H1 (cell line): ENCODE results near the gene FAAP100. TPM values are rescaled to one million over a fixed set of nuclear protein-coding genes. Genes with fewer than 3 reads are reported as not detected.
A peak's percentile ranks its signal among the peaks of the same experiment; 100 is the strongest.

ENCODE experiments used
- CEBPB ChIP-seq: IDR thresholded peaks from 2 replicates; pipeline ENCODE4 v1.6.1; 2012; ENCODE audit warnings: low read depth, low read length
- CHD1 ChIP-seq: IDR thresholded peaks from 2 replicates; pipeline ENCODE4 v1.6.1; 2012; ENCODE audit warnings: low read depth, low read length, improper control_type of control experiment
- POLR2A ChIP-seq, 2 experiments: IDR thresholded peaks; 1 replicate in 1 of 2; 2 replicates in 1 of 2; pipeline ENCODE4 v1.6.1; 2011; ENCODE audit warnings: low read depth in 2 of 2, low read length in 2 of 2, mild to moderate bottlenecking in 2 of 2; ENCODE audit errors: control extremely low read depth in 1 of 2
- polyA plus RNA-seq, 7 experiments: library from polyadenylated mRNA; depleted of rRNA in 3 of 7; stranded (reverse) in 5 of 7; unstranded in 2 of 7; fragments of >200 nt in 5 of 7; fragments of 200-250 nt in 2 of 7; gene quantifications; 1 replicate in 5 of 7; 2 replicates in 1 of 7; 4 replicates in 1 of 7; pipeline versions ENCODE4 v1.2.1 to v1.2.3, GENCODE V29; 2011 to 2013; ENCODE audit warnings: missing spikeins in 2 of 7, mixed read lengths in 2 of 7
- total RNA-seq: library from RNA; stranded (reverse); fragmentation: NEBNext Ultra II Directional; extraction: Animal tissue kit (Norgen Biotek cat#: 25700); gene quantifications from 2 replicates; pipeline ENCODE4 v1.2.1, GENCODE V29; 2021
- TF ChIP-seq, protein P1 (sequence below): IDR thresholded peaks from 2 replicates; pipeline ENCODE4 v1.6.1; 2012; ENCODE audit warnings: low read length, inconsistent platforms
- TF ChIP-seq, protein P2 (sequence below): fragments of 300-600 bp; sonication (generic); IDR thresholded peaks from 2 replicates; pipeline ENCODE4 v1.7.1; 2012; ENCODE audit warnings: low read length, moderate library complexity, mild to moderate bottlenecking, inconsistent platforms; ENCODE audit not compliant: insufficient replicate concordance
- TF ChIP-seq, protein P3 (sequence below): IDR thresholded peaks from 2 replicates; pipeline ENCODE4 v1.6.1; 2012; ENCODE audit warnings: inconsistent platforms

Gene FAAP100
- total and polyA plus RNA-seq, 2 of the 8 experiments (the other 6 are each of a cell fraction or from before 2014, with no cell fraction given): 23.2 to 41.8 TPM

DNA sequence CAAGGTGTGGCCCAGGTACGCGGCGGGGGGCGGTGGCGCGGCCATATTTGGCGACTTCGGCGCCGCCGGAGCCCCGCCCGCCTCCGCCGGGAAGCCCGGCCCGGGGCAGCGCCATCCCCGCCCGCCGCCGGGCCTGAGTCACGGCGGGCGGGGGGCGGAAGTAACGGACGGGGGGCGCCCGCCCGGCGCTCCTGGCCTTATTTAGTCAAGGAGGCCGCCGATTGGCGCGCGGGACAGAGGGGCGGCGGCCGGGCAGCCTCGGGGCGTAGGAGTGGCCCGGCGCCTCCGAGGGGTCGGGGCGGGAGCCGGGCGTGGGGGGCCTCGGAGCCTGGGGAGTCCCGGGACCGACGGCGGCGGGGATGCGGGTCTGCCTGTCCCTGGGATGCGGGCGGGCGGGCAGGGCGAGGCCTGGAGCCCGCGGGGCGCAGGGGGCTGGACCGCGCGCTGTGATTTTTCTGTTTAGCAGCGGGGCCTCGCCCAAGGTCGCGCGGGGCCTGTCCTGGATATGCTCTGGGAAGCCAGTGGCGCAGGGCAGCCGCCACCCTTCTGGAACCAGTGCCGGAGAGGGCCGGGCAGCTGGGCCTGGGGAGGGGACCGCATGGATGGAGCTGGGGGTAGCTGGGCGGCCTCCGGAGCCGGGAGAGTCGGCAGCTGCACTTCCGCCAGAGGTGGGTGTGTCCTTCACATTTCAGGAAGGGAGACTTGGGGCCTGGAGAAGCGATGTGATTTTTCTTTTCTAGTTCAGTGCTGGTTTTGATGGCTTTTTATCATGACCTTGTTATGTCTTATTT, 37.2 kb downstream of the FAAP100 start (continued):
- TF ChIP-seq, protein P1, sequence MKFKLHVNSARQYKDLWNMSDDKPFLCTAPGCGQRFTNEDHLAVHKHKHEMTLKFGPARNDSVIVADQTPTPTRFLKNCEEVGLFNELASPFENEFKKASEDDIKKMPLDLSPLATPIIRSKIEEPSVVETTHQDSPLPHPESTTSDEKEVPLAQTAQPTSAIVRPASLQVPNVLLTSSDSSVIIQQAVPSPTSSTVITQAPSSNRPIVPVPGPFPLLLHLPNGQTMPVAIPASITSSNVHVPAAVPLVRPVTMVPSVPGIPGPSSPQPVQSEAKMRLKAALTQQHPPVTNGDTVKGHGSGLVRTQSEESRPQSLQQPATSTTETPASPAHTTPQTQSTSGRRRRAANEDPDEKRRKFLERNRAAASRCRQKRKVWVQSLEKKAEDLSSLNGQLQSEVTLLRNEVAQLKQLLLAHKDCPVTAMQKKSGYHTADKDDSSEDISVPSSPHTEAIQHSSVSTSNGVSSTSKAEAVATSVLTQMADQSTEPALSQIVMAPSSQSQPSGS: no peak
- TF ChIP-seq CEBPB (no peak), CHD1 (no peak), POLR2A (IDR thresholded peaks at IDR 0.05; ENCODE audit: control extremely low read depth in 1 of 2, low read depth in 2 of 2, low read length in 2 of 2) (peak in 1 of 2 experiments; percentile 43; a peak in 1 of 3 replicates)
- TF ChIP-seq, protein P2, sequence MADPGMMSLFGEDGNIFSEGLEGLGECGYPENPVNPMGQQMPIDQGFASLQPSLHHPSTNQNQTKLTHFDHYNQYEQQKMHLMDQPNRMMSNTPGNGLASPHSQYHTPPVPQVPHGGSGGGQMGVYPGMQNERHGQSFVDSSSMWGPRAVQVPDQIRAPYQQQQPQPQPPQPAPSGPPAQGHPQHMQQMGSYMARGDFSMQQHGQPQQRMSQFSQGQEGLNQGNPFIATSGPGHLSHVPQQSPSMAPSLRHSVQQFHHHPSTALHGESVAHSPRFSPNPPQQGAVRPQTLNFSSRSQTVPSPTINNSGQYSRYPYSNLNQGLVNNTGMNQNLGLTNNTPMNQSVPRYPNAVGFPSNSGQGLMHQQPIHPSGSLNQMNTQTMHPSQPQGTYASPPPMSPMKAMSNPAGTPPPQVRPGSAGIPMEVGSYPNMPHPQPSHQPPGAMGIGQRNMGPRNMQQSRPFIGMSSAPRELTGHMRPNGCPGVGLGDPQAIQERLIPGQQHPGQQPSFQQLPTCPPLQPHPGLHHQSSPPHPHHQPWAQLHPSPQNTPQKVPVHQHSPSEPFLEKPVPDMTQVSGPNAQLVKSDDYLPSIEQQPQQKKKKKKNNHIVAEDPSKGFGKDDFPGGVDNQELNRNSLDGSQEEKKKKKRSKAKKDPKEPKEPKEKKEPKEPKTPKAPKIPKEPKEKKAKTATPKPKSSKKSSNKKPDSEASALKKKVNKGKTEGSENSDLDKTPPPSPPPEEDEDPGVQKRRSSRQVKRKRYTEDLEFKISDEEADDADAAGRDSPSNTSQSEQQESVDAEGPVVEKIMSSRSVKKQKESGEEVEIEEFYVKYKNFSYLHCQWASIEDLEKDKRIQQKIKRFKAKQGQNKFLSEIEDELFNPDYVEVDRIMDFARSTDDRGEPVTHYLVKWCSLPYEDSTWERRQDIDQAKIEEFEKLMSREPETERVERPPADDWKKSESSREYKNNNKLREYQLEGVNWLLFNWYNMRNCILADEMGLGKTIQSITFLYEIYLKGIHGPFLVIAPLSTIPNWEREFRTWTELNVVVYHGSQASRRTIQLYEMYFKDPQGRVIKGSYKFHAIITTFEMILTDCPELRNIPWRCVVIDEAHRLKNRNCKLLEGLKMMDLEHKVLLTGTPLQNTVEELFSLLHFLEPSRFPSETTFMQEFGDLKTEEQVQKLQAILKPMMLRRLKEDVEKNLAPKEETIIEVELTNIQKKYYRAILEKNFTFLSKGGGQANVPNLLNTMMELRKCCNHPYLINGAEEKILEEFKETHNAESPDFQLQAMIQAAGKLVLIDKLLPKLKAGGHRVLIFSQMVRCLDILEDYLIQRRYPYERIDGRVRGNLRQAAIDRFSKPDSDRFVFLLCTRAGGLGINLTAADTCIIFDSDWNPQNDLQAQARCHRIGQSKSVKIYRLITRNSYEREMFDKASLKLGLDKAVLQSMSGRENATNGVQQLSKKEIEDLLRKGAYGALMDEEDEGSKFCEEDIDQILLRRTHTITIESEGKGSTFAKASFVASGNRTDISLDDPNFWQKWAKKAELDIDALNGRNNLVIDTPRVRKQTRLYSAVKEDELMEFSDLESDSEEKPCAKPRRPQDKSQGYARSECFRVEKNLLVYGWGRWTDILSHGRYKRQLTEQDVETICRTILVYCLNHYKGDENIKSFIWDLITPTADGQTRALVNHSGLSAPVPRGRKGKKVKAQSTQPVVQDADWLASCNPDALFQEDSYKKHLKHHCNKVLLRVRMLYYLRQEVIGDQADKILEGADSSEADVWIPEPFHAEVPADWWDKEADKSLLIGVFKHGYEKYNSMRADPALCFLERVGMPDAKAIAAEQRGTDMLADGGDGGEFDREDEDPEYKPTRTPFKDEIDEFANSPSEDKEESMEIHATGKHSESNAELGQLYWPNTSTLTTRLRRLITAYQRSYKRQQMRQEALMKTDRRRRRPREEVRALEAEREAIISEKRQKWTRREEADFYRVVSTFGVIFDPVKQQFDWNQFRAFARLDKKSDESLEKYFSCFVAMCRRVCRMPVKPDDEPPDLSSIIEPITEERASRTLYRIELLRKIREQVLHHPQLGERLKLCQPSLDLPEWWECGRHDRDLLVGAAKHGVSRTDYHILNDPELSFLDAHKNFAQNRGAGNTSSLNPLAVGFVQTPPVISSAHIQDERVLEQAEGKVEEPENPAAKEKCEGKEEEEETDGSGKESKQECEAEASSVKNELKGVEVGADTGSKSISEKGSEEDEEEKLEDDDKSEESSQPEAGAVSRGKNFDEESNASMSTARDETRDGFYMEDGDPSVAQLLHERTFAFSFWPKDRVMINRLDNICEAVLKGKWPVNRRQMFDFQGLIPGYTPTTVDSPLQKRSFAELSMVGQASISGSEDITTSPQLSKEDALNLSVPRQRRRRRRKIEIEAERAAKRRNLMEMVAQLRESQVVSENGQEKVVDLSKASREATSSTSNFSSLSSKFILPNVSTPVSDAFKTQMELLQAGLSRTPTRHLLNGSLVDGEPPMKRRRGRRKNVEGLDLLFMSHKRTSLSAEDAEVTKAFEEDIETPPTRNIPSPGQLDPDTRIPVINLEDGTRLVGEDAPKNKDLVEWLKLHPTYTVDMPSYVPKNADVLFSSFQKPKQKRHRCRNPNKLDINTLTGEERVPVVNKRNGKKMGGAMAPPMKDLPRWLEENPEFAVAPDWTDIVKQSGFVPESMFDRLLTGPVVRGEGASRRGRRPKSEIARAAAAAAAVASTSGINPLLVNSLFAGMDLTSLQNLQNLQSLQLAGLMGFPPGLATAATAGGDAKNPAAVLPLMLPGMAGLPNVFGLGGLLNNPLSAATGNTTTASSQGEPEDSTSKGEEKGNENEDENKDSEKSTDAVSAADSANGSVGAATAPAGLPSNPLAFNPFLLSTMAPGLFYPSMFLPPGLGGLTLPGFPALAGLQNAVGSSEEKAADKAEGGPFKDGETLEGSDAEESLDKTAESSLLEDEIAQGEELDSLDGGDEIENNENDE: no peak
- TF ChIP-seq, protein P3, sequence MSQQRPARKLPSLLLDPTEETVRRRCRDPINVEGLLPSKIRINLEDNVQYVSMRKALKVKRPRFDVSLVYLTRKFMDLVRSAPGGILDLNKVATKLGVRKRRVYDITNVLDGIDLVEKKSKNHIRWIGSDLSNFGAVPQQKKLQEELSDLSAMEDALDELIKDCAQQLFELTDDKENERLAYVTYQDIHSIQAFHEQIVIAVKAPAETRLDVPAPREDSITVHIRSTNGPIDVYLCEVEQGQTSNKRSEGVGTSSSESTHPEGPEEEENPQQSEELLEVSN: no peak
